HEK293 (cell line): Measurements from ENCODE around the gene NUAK1.

Experiments used
- ZBTB8A ChIP-seq: fragments of 450-650 bp; formaldehyde crosslinking; IDR thresholded peaks from 2 replicates; pipeline ENCODE4 v1.5.1; 2016; ENCODE audit warnings: missing biosample characterization, missing genetic modification characterization
- ZNF843 ChIP-seq: fragments of 450-650 bp; formaldehyde crosslinking; IDR thresholded peaks from 2 replicates; pipeline ENCODE4 v1.5.1; 2016; ENCODE audit warnings: missing biosample characterization, missing genetic modification characterization

DNA sequence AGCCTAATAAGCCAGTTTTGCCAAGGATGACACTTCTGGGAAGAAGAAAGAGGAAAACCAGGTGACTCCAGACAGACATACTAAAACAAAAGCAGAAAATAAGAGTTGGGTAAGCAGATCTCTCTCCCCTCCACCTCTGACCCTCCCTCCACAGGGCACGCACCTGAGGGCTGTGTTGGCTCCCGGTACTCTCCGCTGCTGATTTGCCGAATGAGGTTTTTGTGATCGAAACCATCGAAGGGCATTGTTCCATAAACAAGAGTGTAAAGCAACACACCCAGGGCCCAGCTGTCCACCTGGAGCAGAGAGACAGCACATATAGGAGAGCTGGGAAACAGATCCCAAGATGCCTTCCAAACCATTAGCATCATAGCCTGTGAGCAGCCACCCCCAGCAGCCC, 68.1 kb downstream of the NUAK1 start:
- no peak for TF ChIP-seq ZNF843 (tag by site-specific recombination)
- no peak for TF ChIP-seq ZBTB8A (tag by site-specific recombination)
